Keratinocyte (primary cell): Measurements from ENCODE around the gene ABCA3.

Experiments
- EZH2 ChIP-seq: IDR thresholded peaks from one replicate; pipeline ENCODE4 v1.6.1; 2012; ENCODE audit warnings: inconsistent platforms, mild to moderate bottlenecking, low read length, moderate library complexity
- TF ChIP-seq, protein P1 (sequence below), 3 experiments: IDR thresholded peaks in 1 of 3; conservative IDR thresholded peaks in 1 of 3; optimal IDR thresholded peaks in 1 of 3; 2 replicates in 2 of 3; 3 replicates in 1 of 3; pipeline versions ENCODE3 to v1.5.1; 2011; ENCODE audit warnings: low read length in 3 of 3, mild to moderate bottlenecking in 3 of 3, moderate library complexity in 2 of 3, control low read depth in 1 of 3, inconsistent platforms in 1 of 3; ENCODE audit not compliant: insufficient read depth in 2 of 3; ENCODE audit errors: extremely low read depth in 1 of 3

DNA sequence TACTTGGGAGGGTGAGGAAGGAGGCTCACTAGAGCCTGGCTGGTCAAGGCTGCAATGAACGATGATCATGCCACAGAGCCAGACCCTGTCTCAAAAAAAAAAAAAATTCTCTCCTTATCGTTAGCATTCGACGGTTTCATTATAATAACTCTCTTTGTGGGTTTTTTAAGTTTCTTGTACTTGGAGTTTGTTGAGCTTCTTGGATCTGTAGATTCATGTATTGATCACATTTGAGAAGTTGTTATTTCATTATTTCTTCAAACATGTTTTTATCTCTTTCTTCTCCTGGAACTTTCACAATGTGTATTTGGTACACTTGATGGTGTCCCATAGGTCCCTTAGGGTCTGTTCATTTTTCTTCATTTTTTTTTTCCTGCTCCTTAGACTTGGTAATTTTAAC lies 16.8 kb upstream of the ABCA3 start:
- TF ChIP-seq, protein P1, sequence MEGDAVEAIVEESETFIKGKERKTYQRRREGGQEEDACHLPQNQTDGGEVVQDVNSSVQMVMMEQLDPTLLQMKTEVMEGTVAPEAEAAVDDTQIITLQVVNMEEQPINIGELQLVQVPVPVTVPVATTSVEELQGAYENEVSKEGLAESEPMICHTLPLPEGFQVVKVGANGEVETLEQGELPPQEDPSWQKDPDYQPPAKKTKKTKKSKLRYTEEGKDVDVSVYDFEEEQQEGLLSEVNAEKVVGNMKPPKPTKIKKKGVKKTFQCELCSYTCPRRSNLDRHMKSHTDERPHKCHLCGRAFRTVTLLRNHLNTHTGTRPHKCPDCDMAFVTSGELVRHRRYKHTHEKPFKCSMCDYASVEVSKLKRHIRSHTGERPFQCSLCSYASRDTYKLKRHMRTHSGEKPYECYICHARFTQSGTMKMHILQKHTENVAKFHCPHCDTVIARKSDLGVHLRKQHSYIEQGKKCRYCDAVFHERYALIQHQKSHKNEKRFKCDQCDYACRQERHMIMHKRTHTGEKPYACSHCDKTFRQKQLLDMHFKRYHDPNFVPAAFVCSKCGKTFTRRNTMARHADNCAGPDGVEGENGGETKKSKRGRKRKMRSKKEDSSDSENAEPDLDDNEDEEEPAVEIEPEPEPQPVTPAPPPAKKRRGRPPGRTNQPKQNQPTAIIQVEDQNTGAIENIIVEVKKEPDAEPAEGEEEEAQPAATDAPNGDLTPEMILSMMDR (optimal IDR thresholded peaks at IDR 0.05 in 1 of 3, IDR thresholded peaks at IDR 0.05 in 1 of 3, conservative IDR thresholded peaks at IDR 0.05 in 1 of 3; ENCODE audit: extremely low read depth in 1 of 3, insufficient read depth in 2 of 3, low read length in 3 of 3), result no peak
- TF ChIP-seq EZH2, result no peak
